Measurements from ENCODE around the gene MAPK11.

DNA sequence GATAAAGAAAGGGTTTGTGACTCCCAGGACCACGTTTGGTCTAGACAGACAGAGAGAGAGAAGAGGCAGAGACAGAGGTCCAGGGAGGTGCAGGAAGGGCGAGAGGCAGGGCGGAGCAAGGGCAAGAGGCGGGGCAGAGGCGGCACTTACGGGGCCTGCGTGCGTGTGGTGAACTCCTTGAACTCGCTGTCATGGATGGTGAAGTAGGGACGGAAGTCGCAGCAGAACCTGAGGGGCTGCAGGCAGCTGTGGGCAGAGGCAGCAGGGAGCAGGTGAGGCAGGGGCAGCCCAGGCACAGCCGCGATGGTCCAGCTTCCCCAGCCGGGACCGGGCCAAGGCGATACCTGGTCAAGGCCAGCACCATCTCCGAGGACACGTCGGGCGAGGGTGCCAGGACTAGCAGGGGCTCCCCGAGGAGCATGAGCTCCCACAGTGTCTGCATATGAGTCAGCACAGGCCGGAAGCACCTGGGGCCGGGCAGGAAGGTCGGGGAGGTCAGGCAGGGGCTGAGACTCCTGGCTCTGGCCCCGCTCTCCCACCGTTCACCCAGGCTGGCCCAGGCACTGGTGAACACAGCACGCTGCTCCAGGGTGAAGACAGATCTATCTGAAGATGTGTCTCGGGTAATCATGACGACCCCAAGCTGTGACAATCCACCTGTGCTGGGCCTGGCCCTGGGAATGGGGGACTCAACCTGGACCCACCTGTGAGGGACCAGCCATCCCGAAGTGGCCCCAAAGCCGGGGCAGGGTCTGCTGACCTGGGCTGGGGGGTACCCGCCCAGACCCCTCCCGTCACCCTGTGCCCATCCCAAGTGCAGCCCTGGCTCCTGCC is 44.5 kb upstream of the MAPK11 start:
- TF ChIP-seq, protein P1, sequence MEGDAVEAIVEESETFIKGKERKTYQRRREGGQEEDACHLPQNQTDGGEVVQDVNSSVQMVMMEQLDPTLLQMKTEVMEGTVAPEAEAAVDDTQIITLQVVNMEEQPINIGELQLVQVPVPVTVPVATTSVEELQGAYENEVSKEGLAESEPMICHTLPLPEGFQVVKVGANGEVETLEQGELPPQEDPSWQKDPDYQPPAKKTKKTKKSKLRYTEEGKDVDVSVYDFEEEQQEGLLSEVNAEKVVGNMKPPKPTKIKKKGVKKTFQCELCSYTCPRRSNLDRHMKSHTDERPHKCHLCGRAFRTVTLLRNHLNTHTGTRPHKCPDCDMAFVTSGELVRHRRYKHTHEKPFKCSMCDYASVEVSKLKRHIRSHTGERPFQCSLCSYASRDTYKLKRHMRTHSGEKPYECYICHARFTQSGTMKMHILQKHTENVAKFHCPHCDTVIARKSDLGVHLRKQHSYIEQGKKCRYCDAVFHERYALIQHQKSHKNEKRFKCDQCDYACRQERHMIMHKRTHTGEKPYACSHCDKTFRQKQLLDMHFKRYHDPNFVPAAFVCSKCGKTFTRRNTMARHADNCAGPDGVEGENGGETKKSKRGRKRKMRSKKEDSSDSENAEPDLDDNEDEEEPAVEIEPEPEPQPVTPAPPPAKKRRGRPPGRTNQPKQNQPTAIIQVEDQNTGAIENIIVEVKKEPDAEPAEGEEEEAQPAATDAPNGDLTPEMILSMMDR (IDR thresholded peaks at IDR 0.05) = no peak
- TF ChIP-seq EZH2 (IDR thresholded peaks at IDR 0.05) = no peak
